Hepatocyte (in vitro differentiated cells): Measurements from ENCODE around the gene LIPC.

ENCODE experiments used
- EZH2 ChIP-seq: fragments of 200-600 bp; sonication (generic); IDR thresholded peaks from 2 replicates; pipeline ENCODE4 v1.6.1; 2016; ENCODE audit warnings: antibody characterized with exemption, mild to moderate bottlenecking, borderline replicate concordance
- EZH2phosphoT487 ChIP-seq: fragments of 200-600 bp; sonication (generic); IDR thresholded peaks from one replicate; pipeline ENCODE4 v1.6.1; 2018; ENCODE audit warnings: antibody characterized with exemption, mild to moderate bottlenecking, low read depth, moderate library complexity; ENCODE audit not compliant: unreplicated experiment, severe bottlenecking
- TF ChIP-seq, protein P1 (sequence below): fragments of 200-600 bp; sonication (generic); IDR thresholded peaks from 2 replicates; pipeline ENCODE4 v1.5.1; 2016; ENCODE audit warnings: antibody characterized with exemption, mild to moderate bottlenecking; ENCODE audit not compliant: poor library complexity

DNA sequence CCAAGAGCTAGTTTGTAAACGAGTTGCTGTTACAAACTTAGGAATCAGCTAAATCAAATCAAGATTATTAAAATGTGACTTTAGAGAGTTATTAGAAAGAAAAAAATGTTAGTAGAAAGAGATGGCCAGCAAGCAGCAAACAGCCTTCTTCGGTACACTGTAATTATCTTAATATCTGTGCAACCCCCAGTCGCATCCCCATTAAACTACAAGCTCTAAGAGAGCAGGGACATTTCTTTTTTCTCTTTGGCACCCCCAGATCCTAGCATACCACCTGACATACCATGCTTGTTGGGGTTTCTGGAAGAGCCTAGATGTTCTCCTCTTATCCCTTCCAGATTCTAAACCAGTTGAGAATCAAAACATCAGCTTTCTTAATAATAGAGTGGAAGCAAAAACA, 45.1 kb upstream of the LIPC start:
- TF ChIP-seq EZH2phosphoT487 (no peak), EZH2 (no peak)
- TF ChIP-seq, protein P1, sequence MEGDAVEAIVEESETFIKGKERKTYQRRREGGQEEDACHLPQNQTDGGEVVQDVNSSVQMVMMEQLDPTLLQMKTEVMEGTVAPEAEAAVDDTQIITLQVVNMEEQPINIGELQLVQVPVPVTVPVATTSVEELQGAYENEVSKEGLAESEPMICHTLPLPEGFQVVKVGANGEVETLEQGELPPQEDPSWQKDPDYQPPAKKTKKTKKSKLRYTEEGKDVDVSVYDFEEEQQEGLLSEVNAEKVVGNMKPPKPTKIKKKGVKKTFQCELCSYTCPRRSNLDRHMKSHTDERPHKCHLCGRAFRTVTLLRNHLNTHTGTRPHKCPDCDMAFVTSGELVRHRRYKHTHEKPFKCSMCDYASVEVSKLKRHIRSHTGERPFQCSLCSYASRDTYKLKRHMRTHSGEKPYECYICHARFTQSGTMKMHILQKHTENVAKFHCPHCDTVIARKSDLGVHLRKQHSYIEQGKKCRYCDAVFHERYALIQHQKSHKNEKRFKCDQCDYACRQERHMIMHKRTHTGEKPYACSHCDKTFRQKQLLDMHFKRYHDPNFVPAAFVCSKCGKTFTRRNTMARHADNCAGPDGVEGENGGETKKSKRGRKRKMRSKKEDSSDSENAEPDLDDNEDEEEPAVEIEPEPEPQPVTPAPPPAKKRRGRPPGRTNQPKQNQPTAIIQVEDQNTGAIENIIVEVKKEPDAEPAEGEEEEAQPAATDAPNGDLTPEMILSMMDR: no peak
